DOHH2 (cell line): ENCODE results near the gene TFDP1.

Experiments used
- EZH2phosphoT487 ChIP-seq: fragments of 200-600 bp; sonication (generic); IDR thresholded peaks from 2 replicates; pipeline ENCODE4 v1.6.1; 2017; ENCODE audit warnings: borderline replicate concordance, mild to moderate bottlenecking, antibody characterized with exemption, low read length, moderate library complexity, mixed read lengths
- TF ChIP-seq, protein P1 (sequence below): fragments of 200-600 bp; sonication (generic); IDR thresholded peaks from one replicate; pipeline ENCODE4 v1.5.1; 2014; ENCODE audit warnings: antibody characterized with exemption, mild to moderate bottlenecking, low read depth, low read length; ENCODE audit not compliant: poor library complexity, severe bottlenecking

DNA sequence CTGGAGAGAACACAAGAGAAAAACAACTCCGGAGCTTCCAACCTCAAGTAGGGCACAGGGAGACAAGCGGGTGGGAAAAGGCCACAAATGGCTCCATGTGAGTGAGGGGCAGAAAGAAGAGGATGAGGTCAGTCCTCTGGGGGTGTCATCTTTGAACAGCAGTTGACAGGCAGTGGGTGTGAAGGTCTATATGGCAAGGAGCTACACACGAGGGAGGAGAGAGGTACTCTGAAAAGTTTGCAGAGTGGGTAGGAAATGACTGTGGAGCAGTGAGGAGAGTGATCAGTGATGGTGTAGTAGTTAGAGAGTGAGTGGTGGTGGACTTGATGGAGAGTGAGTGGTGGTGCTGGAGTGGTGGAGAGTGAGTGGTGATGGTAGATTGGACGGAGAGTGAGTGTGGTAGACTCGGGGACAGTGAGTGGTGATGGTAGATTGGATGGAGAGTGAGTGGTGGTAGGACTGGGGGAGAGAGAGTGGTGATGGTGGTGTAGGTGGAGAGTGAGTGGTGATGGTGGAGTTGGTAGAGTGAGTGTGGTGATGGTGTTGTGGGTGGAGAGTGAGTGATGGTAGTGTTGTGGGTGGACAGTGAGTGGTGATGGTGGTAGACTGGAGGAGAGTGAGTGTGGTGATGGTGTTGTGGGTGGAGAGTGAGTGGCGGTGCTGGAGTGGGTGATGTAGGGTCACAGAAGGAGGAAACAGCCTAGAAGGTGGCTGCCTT lies 4.0 kb downstream of the TFDP1 start:
- TF ChIP-seq, protein P1, sequence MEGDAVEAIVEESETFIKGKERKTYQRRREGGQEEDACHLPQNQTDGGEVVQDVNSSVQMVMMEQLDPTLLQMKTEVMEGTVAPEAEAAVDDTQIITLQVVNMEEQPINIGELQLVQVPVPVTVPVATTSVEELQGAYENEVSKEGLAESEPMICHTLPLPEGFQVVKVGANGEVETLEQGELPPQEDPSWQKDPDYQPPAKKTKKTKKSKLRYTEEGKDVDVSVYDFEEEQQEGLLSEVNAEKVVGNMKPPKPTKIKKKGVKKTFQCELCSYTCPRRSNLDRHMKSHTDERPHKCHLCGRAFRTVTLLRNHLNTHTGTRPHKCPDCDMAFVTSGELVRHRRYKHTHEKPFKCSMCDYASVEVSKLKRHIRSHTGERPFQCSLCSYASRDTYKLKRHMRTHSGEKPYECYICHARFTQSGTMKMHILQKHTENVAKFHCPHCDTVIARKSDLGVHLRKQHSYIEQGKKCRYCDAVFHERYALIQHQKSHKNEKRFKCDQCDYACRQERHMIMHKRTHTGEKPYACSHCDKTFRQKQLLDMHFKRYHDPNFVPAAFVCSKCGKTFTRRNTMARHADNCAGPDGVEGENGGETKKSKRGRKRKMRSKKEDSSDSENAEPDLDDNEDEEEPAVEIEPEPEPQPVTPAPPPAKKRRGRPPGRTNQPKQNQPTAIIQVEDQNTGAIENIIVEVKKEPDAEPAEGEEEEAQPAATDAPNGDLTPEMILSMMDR, result no peak
- no peak for TF ChIP-seq EZH2phosphoT487
